Tongue (tissue), 2 donors: ENCODE results near the gene TMCC1. TPM values are rescaled to one million over a fixed set of nuclear protein-coding genes. Genes with fewer than 3 reads are reported as not detected.
"Not testable (repeated sequence)": the region's sequence is repeated elsewhere in the genome, so short reads cannot be mapped to it uniquely, and the experiment has no call there.

ENCODE experiments used
- DNase-seq: peaks from one replicate; pipeline ENCODE4 v3.0.0-alpha.2; 2015
- total RNA-seq: library from RNA; depleted of rRNA; stranded (reverse); fragments of >200 nt; gene quantifications from one replicate; pipeline ENCODE4 v1.2.3, GENCODE V29; 2014

The TMCC1 gene
- total RNA-seq, 1 donor from 2014 or later = 49.1 TPM

DNA sequence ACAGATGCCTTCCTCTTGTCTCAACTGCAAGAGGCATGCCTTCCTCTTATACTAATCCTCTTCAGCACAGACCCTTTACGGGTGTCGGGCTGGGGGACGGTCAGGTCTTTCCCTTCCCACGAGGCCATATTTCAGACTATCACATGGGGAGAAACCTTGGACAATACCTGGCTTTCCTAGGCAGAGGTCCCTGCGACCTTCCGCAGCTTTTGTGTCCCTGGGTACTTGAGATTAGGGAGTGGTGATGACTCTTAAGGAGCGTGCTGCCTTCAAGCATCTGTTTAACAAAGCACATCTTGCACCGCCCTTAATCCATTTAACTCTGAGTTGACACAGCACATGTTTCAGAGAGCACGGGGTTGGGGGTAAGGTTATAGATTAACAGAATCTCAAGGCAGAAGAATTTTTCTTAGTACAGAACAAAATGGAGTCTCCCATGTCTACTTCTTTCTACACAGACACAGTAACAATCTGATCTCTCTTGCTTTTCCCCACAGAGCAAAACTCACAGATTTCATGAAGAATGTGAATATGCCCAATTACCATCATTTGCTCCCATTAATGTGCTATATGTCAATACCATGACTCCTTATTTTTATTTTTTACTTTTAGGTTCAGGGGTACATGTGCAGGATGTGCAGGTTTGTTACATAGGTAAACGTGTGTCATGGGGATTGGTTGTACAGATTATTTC is 251.8 kb downstream of the TMCC1 start:
- not testable (repeated sequence) for DNase-seq

DNA sequence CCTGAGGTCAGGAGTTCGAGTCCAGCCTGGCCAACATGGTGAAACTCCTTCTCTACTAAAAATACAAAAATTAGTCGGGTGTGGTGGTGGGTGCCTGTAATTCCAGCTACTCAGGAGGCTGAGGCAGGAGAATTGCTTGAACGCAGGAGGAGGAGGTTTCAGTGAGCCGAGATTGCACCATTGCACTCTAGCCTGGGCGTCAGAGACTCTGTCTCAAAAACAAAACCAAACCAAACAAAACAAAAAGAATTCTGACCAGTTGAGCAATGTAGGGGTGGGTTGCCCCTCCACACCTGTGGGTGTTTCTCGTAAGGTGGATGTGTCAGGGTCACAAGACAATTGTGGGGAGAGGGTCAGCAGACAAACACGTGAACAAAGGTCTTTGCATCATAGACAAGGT is 252.5 kb downstream of the TMCC1 start:
- DNase-seq = not testable (repeated sequence)

DNA sequence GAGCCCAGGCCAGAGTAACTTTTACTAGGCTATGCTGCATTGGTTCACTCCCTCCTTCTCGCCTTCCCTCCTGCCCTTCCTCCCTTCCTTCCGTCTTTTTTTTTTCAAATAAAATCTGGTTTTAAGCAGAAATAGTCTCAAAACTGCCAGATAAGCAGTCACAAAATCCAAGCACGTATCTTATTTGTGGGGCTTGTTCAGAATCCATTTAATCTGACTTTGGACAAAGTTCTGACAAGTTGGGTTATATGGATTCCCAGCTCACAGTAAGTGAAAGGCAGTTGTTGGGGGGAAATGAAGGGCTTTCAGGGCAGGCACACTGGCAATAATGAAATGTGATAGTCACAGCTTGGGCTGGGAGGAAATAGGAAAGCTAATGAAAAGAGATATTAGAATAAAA is 255.0 kb downstream of the TMCC1 start:
- no peak for DNase-seq

DNA sequence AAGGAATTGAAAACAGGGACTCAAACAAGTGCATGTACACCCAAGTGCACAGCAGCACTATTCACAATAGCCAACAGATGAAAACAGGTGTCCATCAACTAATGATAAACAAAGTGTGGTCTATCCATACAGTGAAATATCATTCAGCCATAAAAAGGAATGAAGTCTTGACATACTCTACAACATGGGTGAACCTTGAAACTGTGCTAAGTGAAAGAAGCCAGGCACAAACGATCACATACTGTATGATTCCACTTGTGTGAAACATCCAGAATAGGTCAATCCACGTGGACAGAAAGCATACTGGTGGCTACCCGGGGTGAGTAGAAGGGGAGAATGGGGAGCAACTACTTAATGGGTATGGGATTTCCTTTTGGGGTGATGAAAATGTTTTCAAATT is 257.4 kb downstream of the TMCC1 start:
- DNase-seq = no peak

DNA sequence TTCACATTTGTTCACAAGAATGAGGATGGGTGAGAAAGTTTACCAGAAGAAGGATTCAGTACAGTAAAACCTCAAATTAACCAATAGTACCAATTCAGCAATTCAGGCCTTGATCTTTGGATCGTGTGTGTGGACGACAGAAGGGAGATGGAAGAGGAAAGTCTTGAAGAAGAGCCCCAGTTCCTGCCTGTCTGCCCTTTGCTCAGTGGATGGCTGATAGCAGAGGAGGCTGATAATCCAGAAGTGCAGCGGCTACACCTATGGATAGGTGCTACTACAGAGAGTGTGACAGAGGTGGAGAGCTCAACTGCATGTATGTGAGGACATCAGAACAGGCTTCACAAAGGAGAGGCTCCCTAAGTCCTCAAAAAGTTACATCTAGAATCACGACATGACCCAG is 257.9 kb downstream of the TMCC1 start:
- no peak for DNase-seq

DNA sequence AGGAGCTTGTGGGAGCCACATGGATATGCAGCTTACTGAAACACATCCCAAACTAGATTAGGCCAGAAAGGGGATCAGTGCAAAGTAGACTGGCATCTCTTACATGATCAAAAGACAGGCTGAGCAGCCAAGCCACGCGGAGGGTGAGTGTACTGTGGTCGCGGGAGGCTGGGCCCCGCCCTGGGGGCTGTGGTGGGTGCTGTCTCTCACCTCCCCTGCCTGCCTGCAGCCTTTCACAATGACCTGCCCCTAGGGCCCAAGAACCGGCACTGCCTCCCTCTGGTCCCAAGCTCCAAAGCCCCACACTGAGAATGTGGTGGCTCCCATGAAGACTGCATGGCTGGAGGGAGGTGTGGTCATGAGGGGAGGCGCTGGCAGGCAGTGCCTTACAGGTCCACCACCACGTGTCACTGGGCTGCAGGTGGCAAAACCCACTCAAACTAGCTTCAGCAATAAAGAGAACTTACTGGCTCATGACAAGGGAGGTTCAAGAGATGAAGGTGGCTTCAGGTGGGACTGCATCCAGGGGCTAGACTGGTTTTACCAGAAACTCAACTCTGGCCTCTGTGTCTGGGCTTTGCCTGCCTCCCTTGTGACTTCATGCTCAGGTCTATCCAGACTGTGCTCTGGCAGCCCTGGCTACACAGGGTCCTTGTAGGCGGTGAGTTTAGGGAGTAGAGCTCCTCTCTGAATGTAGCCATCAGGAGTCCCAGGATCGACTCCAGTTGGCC is 259.6 kb downstream of the TMCC1 start:
- no peak for DNase-seq

DNA sequence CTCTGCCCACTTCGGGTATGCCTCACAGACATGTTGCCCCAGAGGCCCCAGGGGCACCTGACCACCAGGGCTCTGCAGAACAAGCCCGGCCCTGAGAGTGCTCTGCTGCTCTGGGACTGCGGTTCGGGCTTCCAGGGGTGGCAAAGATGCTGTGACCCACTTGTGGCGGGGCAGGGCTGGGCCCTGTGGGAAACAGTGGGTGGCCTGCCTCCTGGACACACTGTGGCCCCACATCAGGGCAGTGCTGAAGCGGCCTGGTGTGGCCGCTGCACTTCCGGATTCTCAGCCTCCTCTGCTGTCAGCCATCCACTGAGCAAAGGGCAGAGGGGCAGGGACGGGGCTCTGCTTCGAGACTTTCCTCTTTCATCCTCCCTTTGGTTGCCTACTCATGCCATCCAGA is 260.5 kb downstream of the TMCC1 start:
- DNase-seq = no peak

DNA sequence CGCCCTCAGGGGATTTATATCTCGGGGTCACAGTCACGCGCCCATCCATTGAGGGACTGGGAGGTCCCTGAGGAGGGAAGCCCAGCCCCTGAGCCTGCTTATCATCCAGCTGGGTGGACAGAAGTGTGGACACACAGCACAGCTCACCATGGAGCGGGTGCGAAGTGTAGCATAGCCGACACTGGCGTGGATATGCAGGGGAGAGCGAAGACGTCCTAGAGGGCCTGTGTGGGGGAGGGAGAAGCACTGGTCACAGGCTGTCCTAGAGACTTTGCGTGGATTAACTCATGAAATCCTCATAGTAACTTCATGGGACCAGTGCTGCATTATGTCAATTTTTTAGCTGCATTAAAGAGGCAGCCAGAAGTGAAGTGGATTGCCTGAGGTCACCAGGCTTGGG is 261.0 kb downstream of the TMCC1 start:
- no peak for DNase-seq

DNA sequence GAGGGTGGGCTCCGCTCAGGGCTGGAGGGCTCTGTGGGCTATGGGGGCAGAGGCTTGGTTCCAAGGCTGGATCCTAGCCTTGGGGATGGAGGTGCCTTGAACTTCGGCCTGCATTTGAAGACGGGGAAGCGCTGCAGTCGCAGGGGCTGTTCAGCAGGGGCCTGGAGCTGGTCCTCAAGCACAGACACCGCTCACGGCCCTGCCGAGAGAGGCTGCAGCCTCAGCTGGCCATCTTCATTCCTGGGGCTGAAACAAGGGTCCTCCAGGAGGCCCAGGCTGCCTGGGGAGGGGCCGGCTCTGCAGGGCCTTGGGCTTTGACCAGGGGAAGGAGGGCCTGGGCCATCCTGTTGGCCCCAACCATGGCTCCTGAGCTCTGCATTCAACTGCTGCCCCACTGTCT is 261.5 kb downstream of the TMCC1 start:
- no peak for DNase-seq

DNA sequence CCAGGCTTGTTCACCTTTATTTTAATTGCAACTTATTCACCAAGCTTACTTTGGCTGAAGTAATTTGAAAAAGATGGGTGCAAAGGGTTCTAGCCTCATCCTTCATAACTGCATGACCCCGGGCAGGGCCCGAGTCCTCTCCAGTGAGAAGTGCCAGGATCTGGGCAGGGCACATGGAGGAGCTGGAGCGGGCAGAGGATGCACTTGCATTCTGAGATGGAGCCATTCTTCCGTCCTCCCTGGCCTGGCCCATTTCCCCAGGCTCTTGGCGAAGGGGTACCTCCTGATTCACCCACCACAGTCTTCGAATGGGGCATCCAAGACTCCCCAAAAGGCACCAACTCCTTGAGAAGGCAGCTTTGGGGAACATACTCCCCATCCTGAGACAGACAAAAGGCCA is 264.5 kb downstream of the TMCC1 start:
- DNase-seq = no peak

DNA sequence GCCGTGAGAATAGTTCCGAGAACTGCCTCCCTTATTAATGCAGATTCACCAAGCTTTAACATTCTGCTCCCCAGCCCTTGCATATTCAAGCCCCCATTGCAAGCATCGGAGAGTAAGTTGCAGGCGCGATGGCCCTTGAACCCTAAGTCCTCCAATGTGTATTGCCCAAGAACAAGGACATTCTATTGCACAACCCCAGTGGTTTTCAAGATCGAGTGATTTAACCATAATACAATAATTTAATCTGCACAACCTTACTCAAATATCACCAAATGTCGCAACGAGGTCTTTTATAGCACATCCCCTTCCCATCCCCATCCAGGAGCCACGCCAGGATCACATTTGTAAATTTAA is 265.4 kb downstream of the TMCC1 start:
- DNase-seq = no peak

DNA sequence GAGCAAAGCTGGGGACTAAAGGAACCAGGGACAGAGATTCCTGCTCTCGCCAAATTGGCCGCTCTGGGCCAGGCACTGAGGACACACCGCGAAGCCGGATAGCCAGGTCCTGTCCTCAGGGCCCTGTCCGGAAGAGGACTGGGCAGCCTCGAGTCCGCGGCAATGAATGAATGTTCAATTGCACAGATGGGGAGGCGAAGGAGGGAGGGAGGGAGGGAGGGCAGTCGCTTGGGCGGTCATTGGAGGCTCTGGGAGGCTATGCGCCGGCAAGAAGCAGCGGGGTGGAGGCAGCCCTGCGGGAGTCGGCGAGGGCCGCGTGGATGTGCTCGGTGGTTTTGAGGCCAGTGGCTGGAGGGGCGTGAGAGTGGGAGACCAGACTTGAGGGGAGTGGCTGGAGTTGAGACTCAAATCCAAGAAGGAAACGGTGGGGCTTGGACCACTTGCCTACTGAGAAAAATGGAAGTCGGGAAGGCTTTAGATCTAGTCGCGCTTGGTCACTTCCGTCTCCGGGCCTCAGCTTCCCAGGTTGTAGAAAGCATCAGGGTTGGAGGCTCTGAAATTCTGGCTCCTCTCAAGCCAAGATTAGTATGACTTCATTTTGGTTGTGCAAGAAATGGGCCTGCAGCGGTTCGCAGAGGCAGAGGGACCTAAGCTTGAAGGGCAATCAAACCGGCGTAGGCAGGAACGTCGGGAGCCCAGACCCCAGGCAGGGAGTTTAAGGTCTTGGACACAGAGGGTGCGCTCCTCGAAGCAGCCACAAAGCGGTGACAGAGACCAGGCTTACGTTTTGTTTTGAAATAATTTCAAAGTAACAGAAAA is 266.0 kb downstream of the TMCC1 start:
- DNase-seq = peak; percentile 91

DNA sequence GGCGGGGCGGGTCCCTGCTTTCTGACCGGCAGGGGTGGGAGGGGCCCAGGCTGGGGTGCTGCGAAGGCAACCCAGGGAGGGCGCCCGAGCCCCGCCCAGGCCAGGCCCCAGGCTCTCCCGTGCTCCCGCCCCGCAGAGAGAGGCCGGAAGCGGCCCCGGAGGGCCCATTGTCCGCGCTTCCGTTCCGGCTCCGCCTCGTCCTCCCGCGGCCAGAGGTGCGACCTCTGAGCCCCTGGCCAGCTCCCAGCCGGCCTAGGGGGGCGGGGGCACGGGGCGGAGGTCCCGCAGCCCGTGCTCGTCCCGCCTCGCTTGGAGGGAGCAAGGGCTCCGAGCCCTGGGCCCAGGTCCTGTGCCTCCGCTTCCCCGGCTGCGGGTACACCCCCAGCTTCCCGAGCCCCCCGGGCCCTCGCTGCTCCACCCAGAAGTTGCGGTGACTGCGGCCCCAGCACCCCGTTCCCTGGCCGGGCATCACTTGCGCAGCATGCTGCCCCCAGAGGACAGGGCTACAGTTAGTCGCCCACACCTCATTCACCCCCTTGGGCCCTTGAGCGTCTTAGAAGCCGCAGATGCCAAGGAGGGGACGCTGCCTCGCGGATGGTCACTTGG is 266.7 kb downstream of the TMCC1 start:
- DNase-seq = peak; percentile 86

DNA sequence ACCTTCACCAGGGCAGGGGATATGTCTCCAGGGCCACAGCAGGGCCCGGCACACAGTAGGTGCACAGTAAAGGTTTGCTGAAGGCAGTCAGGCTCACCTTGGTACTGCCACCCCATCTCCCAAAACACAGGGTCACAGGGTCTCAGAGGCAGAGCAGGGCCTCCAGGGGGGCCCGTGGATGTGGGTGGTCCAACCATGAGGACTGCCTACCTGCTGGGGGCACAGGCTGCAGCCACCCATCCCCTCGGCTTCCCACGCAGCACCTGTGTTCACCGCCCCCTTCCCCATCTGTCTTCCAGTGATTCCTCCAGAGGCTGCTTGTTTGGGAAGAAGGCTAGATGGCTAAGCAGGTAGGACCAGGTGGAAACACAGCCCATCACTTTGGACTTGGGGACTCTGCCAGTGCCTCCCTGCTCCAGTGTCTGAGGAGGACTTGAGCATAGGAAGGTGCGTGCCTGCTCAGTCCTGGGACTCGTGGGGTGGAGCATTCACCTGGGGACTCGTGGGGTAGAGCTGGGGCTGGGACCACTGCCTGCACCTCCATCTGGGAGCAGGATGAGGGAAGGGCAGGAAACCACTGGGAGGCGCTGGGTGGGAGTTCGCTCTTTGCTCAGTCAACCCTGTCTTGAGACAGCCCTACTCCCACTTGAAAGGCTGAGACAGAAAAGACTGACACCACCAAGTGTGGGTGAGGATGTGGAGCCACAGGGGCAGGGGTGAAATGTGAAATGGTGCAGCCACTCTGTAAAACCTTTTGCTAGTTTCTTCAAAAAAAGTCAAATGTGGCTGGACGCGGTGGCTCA is 268.2 kb downstream of the TMCC1 start:
- DNase-seq = no peak

DNA sequence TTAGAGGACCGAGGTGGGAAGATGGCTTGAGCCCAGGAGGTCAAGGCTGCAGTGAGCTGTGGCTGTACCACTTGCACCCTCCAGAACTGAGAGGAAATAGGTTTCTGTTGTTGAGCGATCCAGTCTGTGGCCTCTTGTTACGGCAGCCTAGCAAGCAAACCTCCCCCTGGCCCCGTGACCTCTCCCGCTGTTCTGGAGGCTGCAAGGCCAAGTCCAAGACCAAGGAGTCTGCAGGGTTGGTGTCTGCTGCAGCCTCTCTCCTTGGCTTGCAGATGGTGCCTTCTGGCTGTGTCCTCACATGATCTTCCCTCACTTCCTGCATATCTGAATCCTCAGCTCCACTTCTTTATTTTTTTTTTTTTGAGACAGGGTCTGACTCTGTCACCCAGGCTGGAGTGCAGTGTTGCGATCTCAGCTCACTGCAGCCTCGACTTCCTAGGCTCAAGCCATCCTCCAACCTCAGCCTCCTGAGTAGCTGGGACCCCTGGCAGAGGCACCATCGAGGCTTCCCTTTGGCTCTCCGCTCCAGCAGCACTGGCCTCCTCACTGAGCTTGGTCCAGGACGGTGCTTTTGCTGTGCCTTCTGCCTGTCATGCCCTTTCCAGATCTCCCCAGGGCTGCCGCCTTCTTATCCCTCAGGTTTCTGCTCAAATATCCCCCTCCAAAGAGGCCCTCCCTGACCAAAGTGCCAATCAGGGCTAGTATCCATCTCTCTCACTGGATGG is 269.0 kb downstream of the TMCC1 start:
- DNase-seq = no peak

DNA sequence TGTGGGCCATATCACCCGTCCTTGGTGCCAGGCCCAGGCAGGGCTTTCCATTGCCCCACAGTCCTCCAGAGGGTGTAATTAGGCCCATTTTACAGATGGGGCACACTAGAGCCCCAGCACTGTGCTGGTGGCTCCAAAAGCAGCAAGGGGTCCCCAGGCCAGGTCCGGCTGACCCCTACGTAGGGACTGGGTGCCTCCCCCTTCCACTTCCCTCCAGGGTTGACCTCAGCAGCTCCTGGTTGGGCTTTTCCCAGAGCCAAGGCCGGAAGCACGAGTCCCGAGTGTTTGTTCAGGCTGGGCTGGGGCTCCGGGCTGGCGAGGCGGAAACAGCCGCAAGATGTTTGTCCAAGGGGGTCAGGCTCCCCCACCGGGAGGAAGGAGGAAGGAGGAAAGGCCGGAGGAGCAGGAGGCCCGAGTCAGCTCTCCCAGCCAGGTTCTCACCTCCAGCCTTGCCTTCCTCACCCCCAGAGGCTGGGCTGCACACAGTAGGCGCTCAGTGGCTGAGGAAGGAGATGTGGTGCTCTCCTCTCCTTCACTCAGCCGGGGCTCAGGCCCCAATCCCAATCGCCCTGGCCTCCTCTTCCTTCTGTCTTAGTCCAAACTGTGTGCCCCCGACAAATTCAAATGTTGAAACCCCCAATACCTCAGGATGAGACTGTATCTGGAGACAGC is 269.9 kb downstream of the TMCC1 start:
- no peak for DNase-seq

DNA sequence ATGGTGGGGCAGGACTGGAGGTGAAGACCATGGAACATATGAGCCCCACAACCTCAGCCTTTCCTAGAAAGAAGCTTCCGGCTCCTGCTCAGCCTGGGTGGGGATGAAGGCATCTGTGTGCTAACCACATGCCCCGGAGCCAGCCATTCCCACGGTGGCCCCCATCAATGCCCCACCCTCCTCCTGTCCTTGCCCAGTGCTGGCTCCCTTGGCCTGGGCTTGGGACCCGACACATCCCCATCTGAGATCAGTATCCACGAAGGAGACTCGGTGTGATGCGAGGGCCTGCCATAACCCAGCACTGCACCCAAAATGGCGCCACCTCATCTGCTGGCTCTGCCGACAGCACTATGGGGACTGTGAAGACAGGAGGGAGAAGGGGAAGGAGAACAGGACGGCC is 270.6 kb downstream of the TMCC1 start:
- no peak for DNase-seq

DNA sequence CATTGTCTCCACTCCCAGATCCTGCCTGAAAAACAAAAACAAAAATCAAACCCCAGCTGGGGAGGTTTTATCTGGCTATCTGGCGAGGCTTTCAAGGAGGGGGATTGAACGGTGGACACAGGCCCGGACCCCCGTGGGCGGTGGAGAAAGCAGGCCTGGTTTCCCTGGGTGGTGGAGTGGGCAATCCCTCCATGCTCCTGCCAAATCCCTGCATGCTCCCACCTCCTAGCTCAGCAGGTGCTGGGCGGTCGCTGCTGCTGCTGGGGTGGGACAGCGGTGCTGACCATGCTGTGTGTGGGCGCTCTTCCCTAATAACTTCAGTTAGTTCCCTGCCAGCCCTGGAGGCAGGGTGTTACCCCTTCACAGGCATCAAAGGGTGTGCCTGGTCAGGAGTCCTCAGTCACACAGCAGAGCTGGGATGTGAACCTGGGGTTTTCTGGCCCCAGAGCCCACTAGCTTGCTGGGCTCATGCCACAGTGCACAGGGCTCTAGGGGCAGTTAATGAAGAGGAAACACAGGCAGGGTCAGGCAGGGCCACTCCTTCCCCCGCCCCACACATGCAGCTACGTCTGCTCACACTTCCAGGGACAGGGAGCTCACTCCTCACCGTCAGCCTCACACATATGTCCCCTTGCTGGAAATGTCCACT is 271.2 kb downstream of the TMCC1 start:
- no peak for DNase-seq

DNA sequence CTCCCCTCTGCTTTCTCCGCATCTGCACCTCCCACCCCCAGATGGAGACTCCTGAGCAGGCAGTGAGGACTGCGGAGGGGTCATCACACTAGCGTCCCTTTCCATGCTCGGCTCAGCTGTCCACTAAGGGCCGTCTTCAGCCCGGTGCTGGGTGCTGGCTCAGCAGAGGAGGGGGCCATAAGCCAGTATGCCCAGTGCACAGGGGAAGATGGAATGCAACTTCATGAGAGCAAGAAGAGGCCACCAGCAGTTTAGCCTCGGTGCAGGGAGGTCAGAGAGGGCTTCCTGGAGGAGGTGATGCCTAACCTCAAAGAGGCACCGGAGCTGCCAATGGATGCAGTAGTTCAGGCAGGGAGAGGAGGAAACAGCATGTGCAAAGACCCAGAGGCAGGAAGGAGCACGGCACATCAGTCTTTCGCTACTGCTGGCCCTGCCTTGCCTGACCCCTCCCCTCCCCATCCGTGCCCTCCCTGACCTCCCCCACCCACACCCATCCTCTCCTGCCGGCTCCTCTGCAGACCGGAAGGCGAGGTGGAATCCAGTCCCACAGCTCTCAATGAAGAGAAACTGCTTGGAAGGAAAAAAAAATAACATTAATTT is 271.8 kb downstream of the TMCC1 start:
- DNase-seq = no peak
